Epithelial cell of prostate (primary cell): ENCODE data around the gene RHOD.

ENCODE experiments used
- DNase-seq: peaks from one replicate; pipeline ENCODE4 v3.0.0-alpha.2; 2011; ENCODE audit warnings: low read depth, low spot score
- H3K27ac ChIP-seq: fragments of 450-650 bp; 2 replicates; pipeline ENCODE4 v1.5.1; 2017; ENCODE audit warnings: mild to moderate bottlenecking

Gene RHOD

DNA sequence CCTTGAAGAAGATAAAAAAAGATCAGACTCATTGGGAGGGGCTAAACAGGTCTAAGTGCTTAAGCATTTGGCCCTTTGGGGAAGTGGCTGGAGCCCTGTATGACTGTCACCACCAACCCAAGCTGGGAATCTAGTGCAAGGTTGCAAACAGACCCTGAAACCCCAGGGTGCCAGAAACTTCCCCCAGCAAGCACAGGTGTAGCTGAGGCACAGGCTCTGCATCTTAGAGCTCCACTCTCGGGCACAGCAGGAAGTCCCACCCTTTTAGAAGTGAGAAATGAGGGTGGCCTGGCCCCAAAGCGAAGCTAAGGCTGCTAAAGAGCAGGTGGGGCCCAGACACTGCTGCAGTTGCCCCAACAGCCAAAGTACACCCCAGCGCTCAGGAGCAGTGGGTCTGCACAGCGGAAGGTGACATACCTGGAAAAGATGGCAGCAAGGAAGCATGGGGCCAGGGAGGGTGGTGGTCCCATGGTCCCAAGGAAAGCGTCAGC lies 56.6 kb downstream of the RHOD start:
- H3K27ac ChIP-seq, result no peak overlapping the region
- no peak for DNase-seq

DNA sequence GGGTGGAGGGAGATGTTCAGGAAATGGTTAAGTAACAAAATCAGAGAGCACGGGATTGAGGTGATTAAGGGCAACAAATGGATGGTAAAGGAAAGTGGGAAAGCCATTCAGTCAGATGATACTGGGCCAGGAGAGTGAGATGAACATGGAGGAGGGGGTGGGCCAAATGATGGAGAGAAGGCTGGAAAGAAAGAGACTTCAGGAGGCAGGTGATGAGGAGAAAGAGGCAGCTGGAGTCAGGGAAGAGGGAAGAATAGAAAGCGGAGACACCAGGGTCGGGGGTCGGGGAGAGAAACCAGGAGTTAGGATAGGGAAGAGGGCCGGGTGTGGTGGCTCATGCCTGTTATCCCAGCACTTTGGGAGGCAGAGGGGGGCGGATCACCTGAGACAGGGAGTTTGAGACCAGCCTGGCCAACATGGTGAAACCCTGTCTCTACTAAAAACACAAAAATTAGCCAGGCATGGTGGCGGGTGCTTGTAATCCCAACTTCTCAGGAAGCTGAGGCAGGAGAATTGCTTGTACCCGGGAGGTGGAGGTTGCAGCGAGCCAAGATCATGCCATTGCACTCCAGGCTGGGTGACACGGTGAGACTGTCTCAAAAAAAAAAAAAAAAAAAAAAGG lies 57.7 kb downstream of the RHOD start:
- DNase-seq, result no peak
- no peak overlapping the region for H3K27ac ChIP-seq

GRCh38 chr11:67116758-67117105 lies 60.1 kb downstream of the RHOD start:
- no peak overlapping the region for H3K27ac ChIP-seq
- DNase-seq, result no peak

DNA sequence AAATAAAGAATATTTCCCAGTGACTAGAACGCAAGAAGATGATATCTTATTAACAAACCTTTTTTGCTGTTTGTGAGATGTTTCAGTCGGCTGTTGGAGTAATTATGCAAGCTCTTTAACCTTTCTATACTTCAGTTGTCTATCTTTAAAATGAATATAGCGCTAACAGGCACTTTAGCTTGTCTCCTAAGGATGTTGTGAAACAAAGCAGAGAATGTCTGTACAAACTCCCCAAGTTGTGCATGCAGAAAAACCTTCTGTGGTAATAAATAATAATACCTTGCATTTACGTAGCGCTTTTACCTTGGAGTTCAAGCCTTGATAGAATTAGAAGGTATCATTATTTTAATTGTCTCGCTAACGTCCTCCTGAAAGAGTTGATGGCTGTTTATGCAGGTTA lies 60.5 kb downstream of the RHOD start:
- H3K27ac ChIP-seq, result no peak overlapping the region

DNA sequence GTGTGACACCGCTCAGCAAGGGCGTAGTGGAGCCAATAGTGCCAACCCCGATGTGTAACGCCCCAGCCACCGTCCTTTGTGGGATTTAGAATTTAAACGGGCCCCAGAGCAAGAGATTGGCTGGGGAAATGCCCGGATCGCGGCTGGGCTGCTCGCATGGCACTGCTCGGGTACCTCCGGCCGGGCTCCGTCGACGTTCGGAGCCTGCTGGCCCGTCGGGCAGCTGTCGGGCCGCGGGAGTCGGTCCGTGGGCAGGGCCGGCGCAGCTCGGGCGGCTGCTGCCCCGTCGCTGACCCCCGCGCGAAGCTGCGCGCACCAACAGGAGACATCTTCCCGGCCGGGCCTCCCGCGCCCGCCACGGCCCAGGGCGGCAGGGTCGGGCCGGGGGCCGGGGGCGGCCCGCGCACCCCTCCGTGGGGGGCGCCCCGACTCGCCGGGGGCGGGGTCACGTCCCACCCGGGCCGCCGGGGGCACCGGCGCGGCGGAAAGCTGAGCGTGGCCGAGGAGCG lies 61.1 kb downstream of the RHOD start:
- DNase-seq, result no peak
- H3K27ac ChIP-seq, result peak overlapping the region; percentile 83

More for the DNA sequence above, 60.5 kb downstream of the RHOD start:
- no peak for DNase-seq

GRCh38 chr11:67118181-67118766 lies 61.6 kb downstream of the RHOD start:
- no peak for DNase-seq
- peak overlapping the region; percentile 83 for H3K27ac ChIP-seq

DNA sequence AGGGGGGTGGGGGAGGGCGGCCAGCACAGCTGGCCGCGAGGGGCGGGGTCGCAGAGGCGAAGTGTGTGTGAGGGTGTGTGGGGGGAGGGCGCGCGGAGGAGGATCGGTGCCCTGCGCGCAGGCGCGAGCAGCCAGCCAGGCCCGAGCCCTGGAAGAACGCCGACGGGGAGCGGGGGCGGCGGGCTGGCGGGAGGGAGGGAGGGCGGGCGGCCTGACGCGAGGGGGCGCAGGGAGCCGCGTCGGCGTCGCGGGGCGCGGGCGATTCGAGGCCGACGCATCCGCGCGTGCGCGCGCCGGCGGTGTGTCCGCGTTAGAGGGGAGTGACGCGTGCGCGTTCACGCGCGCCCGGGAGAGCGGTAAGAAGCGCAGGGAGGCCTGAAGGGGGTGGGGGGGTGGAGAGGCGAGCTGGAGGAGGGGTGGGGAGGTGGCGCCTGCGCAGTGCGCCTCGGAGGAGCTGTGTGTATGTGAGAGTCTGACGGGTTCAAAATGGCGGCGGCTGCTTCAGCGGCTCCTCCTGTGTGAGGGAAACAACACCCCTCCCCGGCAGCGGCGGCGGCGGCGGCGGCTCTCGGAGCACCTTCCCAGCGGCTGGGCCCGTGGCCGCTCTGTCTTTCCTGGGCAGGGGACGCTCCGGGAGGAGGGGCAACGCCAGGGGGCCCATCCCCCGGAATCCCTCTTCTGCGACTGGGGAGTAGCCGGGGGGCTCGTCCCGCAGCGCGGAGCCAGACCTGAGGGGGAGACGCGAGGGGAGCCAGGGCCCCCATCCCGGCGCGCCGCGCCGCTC lies 62.3 kb downstream of the RHOD start, which contains the start of gene KDM2A:
KDM2A (plus strand) TSS at position 463 of the 784 bp plus-strand sequence. CDS start 2,054 bp downstream, outside the sequence.
- peak within 1 kb of the TSS; percentile 83 for H3K27ac ChIP-seq
- DNase-seq, result peak; percentile 90

GRCh38 chr11:67119585-67120391 lies 63.1 kb downstream of the RHOD start:
- DNase-seq, result no peak

DNA sequence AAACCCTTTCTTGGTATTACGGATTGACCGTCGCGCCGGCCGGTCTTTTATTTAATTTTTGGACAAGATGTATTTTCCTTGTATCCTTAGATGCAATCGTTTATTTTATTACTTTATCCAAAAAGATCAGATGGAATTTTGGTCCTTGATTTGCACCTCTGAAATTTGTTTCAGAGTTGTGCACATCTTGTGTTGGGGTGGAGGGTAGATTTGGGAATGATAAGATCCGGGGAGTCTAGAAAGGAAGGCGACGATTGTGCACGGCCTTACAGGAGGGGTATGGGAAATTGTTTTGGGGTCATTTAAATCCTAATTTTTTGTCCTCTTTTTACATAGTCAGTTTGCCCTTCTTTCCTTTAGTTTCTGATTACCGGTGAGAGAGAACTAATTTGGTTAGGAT lies 63.8 kb downstream of the RHOD start:
- H3K27ac ChIP-seq, result peak overlapping the region; percentile 83
- no peak for DNase-seq

More at GRCh38 chr11:67119585-67120391, 63.1 kb downstream of the RHOD start:
- H3K27ac ChIP-seq, result peak overlapping the region; percentile 83

DNA sequence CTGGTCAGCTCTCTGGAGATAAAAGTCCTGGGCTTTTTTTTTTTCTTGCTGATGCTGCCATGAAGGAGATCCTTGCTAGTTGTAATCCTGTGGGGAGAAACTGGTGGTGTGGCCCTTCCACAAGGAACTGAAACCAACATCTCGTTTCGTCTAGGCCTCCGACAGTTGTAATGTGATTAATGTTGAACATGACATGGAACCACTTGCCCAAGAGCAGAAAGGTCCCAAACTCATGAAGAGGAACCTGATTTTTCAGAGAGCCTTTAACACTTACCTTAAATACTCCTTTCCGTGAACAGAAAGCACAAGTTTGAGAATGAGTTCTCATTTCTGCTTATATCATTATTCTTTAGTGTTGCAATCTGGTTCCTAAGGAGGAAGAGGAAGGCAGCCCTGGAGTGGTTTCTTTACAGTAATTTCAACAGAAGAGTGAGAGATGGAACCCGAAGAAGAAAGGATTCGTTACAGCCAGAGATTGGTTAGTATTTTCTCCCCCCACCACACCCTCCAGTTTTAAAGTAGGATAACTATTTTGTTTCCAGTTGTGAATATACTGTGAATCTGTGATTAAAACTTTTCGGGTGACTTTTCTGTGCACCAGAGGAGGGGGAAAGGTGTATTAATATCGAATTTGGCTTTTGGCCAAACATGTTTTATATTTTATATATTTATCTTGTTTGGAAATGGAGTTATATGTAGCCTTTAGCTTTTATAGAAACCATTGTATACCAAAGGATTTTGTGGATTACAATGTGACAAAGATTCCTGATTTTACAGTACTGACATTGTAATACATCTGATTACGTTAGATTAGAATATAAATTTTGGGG lies 64.4 kb downstream of the RHOD start:
- peak overlapping the region; percentile 83 for H3K27ac ChIP-seq
- peak; percentile 10 for DNase-seq
